GM21360 (cell line): ENCODE results near the gene EFCAB5.
"Not testable (repeated sequence)": the region's sequence is repeated elsewhere in the genome, so short reads cannot be mapped to it uniquely, and the experiment has no call there.

Source experiments
- ATAC-seq: cut with Tn5 transposase; IDR thresholded peaks from one replicate; pipeline ENCODE4 v1.9.1; 2021; ENCODE audit warnings: mild to moderate bottlenecking, moderate library complexity; ENCODE audit not compliant: unreplicated experiment

The EFCAB5 gene

DNA sequence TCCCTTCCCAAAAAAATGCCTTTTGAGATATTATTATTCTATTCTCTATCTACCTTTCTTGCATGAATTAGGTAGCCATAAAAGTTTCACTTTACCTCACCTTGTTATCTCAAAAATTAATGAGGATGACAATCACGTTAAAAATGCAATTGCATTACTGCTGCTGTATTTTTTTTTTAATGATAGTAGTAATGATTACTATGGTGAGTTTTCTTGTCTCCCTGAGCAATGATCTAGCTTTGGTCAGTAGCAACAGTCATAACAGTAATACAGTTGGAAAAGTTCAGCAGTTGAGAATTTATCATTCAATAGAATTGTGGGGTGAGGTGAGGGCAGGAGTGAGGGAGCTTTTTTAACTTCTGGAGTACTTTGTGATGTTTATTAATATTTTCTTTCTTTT lies at the start of gene EFCAB5:
Gene EFCAB5 (plus strand): TSS at position 301 of the 400 bp plus-strand sequence. CDS start 163 bp downstream, outside the sequence.
- no peak for ATAC-seq

DNA sequence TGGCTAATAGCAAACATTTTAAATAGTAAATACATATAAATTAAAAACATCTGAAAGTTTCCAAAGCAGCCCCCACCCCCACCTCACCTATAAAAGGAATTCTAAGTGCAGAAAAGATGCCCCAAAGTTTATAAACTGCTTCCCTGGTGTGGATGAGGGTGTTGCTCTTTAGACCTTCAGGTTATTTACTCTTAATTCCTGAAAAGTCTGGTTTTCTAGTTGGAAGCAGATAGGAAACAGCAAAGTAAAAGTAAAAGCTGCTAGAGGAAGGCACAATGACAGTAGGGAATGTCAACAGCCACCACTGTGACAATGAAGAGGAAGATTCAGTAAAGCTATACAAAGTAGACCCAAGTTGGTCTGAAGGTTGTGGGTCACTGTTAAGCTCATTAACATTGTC lies 49.2 kb upstream of the EFCAB5 start:
- ATAC-seq = no peak

DNA sequence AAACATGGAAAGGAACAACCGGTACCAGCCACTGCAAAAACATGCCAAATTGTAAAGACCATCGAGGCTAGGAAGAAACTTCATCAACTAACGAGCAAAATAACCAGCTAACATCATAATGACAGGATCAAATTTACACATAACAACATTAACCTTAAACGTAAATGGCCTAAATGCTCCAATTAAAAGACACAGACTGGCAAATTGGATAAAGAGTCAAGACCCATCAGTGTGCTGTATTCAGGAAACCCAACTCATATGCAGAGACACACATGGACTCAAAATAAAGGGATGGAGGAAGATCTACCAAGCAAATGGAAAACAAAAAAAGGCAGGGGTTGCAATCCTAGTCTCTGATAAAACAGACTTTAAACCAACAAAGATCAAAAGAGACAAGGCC lies 44.3 kb upstream of the EFCAB5 start:
- ATAC-seq = not testable (repeated sequence)

DNA sequence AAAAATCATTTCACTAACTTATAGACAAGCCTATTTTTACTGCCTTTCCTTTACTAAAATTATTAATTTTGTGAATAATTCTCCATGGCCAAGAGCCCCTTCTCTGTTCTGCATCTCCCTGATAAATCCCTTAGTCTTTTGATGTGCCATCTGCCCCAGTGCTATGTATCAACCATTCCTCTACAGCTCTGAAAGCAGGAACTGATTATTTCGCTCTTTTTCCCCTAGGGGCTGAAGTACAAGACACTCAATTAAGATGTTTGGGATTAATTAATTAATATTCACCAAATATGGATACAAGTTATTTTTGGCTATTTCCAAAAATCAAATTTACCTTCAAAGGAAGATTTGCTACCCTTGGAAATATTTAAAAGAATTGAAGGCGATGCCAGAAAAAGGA lies 38.0 kb upstream of the EFCAB5 start:
- no peak for ATAC-seq

DNA sequence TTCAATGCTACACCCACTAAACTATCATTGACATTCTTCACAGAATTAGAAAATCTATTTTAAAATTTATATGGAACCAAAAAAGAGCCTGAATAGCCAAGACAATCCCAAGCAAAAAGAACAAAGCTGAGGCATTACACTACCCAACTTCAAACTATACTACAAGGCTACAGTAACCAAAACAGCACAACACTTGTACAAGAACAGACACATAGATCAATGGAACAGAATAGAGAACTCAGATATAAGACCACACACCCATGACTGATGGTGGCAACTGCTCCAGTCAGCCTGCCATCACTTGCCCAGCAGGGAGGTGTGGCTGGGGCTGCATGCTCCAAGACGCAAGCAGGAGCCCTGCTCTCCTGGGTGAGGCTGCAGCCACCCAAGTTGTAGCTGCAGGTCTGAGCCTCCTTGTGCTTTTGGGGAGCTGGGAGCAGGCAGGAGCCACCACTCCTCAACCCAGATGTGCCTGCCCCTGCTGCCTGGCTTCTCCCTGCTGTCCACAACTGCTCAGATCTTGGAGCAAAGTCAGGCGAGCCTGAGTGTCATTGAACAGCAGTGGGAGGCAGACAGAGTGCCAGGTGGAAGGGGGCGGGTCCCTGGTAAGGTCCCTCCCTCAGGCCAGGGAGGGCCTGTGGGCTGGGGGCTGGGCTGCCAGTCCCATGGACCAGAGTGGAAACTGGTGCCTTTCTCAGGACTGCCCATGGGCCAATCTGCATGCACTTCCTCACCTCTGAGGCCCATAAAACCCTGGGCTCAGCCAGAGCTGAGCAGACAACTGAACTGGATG lies 36.2 kb upstream of the EFCAB5 start:
- no peak for ATAC-seq

DNA sequence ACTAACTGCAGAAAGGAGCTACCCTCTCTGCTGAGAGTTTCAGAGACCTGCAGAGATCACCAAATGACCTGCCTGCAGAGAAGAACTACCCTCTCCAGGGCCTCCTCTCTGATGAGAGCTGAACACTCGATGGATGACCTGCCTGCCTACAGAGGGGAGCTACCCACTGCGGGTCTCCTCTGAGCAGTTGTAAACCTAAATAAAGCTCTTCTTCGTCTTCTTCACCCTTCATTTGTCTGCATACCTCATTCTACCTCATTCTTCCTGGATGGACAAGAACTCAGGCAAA lies 35.6 kb upstream of the EFCAB5 start:
- no peak for ATAC-seq

DNA sequence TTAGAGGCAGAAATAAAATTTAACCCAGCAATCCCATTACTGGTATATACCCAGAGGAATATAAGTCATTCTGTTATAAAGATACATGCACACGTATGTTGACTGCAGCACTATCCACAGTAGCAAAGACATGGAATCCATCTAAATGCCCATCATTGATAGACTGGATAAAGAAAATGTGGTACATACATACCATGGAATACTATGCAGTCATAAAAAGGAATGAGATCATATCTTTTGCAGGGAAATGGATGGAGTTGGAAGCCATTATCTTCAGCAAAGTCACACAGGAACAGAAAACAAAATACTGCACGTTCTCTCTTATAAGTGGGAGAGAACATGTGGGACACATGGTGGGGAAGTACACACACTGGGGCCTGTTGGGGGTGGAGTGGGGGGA lies 34.5 kb upstream of the EFCAB5 start:
- no peak for ATAC-seq

DNA sequence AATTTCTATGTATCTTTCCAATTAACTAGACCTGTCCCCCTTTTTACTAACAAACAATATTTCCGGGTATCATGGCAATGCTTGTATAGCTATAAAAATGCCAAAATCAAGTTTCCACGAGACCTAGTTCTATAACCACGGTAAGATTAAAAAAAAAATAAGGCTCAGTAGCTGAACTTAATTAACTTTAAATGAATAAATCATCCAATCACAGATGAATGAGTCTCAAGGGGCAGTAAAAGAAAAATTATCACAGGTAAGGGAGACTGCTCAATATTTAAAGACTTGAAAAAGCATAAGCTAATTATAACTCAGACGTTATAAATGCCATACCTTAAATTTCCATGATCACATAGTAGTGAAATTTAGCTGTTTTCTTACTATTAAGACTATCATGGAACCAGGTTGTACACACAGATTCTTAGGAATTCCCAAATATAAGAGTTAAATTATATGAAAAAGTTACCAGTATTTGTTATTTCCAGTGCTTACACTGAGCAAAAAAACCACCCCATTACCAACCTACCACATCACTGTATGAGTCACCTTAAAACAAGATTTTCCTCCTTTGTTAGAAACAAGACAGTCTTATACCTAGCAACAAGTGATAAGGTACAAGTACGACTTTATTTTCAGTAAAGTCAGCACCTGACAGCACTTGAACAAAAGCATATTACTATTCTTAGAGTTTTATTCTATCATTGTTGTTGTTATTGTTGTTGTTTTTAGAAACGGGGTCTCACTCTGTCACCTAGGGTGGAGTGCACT lies 32.0 kb upstream of the EFCAB5 start:
- ATAC-seq = no peak

DNA sequence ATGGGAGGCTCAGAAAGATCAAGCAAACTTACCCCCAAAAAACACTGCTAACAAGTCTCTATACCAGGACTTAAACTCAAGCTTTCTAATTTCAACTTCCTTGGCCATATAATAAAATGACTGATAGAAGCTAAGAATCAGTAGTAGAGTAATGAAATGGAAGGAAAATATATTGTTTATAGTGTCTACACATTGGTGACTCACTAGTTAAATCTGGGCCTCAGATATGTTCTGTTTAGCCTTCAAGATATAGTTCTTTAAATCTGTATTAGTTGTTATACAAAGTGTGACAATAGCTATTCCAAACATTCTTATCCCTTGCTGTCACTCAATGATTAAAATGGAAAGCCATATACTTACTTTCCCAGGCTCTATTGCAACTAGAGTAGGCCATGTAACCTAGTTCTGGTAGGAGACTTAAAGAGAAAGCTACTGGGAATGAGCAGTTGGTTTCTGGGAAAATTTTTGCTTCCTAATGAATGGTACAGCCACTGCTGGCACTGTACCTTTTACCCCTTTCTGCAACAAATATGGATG lies 29.7 kb upstream of the EFCAB5 start:
- ATAC-seq = no peak

DNA sequence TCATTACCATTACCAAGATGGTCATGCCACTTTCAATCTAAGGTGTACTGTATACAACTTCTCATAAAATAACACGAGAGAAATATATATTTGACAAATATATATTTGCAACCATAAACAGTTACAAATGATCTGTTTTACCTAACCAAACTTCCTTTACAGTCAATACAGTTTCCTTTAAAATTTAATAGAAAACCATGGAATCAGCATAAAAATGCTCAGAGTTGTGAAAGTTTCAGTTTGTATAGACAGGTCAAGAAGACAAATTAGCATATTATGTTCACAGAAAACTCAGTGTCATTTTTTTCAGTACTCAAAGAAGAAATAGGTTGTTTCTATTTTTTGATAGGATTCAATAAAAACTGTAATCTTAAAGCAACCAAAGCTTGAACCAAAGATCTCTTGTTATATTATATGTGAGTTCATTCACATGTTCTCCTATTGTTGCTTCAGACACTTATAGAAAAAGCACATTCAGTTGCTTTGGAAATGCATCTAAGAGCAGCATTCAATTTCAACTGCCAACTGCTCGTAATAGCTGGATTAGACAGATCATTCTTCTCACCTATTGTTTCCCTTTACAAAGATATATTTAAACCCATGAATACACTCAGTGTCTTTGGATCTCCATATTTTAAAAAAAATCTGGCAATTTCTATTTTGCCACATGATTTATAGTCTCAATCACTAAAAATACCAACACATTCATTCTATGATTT lies 26.5 kb upstream of the EFCAB5 start:
- ATAC-seq = no peak

DNA sequence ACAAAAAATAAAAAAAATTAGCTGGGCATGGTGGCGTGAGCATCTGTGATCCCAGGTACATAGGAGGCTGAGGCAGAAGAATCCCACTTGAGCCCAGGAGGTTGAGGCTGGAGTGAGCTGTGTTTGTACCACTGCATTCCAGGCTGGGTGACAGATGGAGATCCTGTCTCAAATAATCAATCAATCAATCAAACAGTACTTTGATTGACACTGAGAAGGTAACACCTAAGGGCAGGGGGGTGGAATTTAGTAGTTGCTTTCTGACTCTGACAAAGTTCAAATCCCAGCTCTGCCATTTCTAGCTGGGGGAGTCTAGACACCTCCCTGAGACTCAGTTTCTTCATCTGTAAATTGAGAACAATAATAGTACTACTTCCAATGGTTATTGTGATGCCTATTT lies 23.4 kb upstream of the EFCAB5 start:
- no peak for ATAC-seq

DNA sequence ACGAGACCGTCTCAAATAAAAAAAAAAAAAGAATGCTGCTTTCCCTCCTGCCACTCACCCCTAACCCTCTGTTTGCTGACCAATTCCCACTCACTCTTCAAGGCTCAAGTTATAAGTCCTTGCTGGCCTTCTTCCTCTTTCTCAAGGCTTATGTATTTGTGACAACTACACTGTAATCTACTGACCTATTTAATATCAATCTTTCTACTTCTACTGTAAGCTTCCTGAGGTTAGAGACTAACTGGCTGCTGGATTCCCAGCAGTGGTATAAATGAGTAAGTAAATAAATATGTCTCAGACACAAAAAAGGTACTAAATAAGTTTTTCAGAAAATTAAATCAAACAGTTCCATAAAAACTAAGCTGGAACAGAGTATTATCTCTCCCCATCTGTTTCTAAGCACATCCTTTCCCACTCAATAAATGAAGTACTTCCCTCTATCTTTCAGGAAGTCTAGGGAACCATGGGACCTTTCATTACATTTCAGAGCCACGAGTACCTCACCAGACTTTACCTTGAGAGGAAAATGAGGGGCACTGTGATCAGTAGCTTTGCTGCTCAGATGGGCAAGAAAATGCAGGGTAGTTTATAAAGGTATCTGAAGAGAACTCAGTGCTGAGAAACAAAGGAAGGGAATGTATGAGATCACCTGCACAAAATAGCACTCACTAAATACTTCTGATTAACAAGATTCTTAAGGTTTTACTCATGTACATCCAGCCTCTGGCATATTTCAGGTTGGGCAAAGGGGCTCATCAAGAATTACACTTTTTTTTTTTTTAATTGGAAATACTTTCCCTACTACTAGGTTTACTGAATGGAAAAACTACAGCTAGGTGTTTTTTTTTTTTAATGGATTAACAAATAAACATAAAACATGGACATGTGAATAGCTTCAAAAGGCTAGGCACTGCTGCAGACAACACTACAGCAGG lies 22.2 kb upstream of the EFCAB5 start:
- ATAC-seq = no peak

DNA sequence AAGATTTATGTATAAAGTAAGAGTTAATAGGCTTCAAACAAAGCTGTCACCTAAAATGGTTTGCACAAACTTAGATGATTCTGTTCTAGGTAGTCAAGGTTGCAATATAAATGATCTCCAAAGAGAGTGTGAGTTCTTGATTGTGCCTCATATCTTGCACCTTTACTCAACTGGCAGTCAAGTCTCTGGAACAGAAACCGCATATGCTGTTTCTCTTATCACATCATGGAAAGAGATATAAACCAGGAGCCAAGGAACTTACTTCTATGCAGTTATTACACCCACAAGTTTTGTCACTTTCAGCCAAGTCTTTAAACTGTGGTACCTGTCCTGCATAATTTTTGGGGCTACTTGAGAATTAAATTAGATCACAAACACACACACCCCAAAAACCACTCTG lies 16.6 kb upstream of the EFCAB5 start:
- ATAC-seq = no peak

DNA sequence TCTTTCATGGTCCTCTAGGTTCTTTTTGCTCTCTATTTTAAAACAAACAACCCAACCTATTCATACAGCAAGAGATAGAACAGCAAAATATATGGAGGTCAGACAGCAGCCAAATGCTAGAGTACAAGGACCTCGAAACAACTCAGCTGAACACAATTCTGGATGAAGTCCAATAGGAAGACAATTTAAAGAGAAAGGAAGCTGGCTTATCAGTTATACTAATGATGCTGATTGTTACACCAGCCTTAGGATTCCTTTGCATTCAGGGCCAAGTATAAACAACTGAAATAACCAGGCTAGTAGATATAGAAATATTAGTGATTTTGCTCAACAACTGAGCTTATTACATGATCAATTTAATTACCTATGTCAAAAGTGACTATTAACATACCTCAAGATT lies 13.9 kb upstream of the EFCAB5 start:
- ATAC-seq = no peak

DNA sequence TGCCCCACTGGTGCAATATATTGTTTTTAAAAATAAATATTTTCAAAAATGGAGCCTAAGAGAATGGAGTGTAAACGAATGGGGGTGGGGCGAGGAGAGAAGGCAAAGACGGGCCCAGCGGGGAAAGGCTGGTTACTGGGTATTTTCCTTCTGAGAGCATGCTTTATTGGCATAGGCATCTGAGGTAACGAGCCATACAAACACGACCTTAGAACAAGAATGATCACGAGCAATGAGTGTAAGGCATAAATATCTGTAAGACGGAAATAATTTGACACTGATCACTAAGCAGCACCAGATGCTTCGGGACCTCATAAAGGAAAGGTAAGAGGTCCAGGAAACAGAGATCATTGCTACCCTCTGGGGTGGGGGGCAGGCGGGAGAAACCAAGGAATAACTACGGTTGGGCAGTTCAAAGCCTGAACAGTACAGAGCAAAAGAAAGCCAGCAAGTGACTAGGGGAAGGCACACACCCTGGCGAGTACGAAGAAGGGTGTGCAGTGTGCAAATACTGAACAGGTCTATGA lies 12.4 kb upstream of the EFCAB5 start:
- peak; percentile 4 for ATAC-seq

DNA sequence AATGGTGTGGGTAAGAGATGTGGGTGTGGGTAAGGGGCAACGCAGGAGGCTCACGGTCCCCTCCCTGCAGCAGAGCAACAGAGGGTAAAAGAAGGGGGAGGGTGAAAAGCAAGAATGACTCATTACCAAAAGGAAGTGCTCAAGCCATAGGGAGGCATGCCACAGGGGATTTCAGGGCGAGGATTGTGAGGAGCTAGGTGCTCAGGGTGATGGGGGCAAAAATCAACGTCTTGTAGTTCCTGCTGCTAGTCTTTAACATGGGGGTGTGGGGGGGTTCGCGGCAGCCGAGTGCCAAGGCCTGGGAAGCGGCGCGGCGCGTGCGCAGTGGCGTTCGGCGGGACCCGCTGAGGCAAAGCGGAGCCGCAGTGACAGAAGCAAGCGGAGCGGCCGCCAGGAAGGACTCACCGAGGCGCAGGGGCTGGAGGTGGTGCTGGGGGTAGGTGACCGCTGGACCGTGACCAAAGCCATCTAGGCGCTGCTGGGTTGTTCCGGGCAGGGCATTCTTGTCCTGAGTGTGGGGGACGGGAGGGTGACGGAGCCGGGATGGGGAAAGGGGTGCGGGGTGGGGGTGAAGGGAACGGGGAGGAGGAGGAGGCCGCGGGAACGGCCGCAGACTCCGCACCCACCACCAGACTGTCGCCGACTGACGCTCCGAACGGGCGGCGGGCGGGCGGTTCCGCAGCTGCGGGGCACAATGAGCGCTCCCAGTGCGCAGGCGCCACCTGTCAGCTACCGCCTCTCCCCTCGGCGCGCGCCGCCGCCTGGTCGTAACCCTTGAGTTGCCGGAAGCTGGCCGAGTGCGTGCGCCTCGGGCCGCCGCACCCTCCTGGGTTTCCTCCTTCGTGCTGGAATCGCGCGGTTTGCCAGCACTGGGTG lies 11.7 kb upstream of the EFCAB5 start, which contains the start of gene SSH2:
Gene SSH2 (minus strand): TSS at position 696 of the 876 bp plus-strand sequence. CDS start 228 bp downstream, at position 468.
- peak; percentile 65 for ATAC-seq

DNA sequence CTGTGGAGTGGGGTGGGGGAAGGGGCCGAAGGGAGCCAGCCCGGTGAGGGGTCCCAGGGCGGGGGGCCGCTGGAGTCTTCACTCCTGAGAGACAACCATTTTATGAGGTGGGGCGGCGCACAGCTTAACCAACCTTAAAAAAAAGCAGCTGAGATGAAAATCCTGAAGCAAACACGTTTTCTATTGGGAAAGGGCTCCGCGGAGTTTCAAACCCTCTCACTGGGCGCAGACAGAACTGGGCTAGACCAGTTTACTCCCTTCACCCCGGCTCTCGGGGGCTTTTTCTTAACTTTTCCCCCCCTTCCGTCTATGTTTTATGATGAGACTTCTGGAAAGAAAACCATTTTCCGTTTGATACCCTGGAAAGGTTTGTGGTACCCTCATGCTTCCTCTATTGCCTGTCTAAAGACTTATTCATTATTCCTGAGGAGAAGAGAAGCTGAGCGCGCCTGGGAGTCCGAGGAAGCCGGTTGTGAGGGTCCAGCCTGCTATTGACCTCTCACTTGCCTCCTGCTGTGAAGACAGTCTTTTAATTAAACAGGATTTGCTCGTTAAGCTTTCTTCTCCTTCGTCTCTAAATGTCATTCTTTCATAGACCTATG lies 10.9 kb upstream of the EFCAB5 start:
- peak; percentile 1 for ATAC-seq

DNA sequence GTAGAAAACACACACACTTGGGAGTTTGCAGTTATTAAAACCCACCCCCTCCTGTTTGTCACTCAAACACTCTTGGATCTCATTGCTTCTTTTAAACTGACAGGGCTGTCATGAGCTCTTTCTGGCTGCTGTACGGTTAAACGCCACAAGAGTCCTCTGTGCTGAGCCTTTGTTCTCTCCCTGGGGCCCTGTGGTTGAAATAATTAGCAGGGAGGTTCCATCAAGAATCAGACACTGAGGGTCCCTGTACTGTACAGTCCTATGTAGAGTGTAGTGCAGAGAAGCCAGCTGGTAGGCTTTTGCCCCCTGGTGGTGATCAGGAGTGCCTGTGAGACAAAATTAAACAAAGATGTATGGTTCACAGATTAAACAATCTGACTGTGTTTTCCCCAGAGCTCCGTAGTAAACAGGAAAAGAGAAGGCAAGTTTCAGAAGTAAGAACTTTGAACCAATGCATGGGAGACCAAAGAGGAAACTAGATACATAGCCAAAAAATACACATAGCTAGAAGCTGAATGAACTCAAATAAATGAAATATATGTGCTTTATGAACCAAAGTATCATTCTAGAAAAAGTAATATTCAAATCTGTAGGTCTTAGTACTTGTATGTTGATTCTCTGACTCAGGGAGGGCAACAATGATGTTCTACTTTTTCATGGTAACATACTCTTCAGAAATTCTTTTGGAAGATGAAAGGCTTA lies 10.1 kb upstream of the EFCAB5 start:
- ATAC-seq = peak; percentile 52
